ENCODE results near the gene PPP4R1.
"Not testable (repeated sequence)": the region's sequence is repeated elsewhere in the genome, so short reads cannot be mapped to it uniquely, and the experiment has no call there.

The PPP4R1 gene

GRCh38 chr18:9614401-9615279, at the start of gene PPP4R1:
TSS of gene PPP4R1 (minus strand) at chr18:9614559. CDS start at chr18:9614484, 75 bp downstream.
- peak; percentile 71 for DNase-seq (ENCODE audit: low spot score)

GRCh38 chr18:9663377-9663776, 49.0 kb upstream of the PPP4R1 start:
- DNase-seq (ENCODE audit: low spot score): no peak

GRCh38 chr18:9661564-9661963, 47.2 kb upstream of the PPP4R1 start:
- DNase-seq (ENCODE audit: low spot score): no peak

GRCh38 chr18:9659499-9660375, 45.4 kb upstream of the PPP4R1 start:
- DNase-seq (ENCODE audit: low spot score): no peak

- no peak for DNase-seq (ENCODE audit: low spot score)
These were observed 43.8 kb upstream of the PPP4R1 start for GRCh38 chr18:9658087-9658641.

- DNase-seq (ENCODE audit: low spot score): no peak
These were observed 40.9 kb upstream of the PPP4R1 start for GRCh38 chr18:9655232-9655767.

- no peak for DNase-seq (ENCODE audit: low spot score)
These were observed 39.0 kb upstream of the PPP4R1 start for GRCh38 chr18:9653390-9653789.

GRCh38 chr18:9649164-9649540, 34.8 kb upstream of the PPP4R1 start:
- DNase-seq (ENCODE audit: low spot score): no peak

GRCh38 chr18:9648431-9649163, 34.2 kb upstream of the PPP4R1 start:
- no peak for DNase-seq (ENCODE audit: low spot score)

- DNase-seq (ENCODE audit: low spot score): no peak
These were observed 33.4 kb upstream of the PPP4R1 start for GRCh38 chr18:9647496-9648323.

- no peak for DNase-seq (ENCODE audit: low spot score)
These were observed 29.2 kb upstream of the PPP4R1 start for GRCh38 chr18:9643549-9643948.

- DNase-seq (ENCODE audit: low spot score): no peak
These were observed 28.6 kb upstream of the PPP4R1 start for GRCh38 chr18:9642799-9643462.

- DNase-seq (ENCODE audit: low spot score): not testable (repeated sequence)
These were observed 26.7 kb upstream of the PPP4R1 start for GRCh38 chr18:9641081-9641480.

- no peak for DNase-seq (ENCODE audit: low spot score)
These were observed 24.5 kb upstream of the PPP4R1 start for GRCh38 chr18:9638886-9639285.

GRCh38 chr18:9637036-9637767, 22.8 kb upstream of the PPP4R1 start:
- no peak for DNase-seq (ENCODE audit: low spot score)

GRCh38 chr18:9634856-9635255, 20.5 kb upstream of the PPP4R1 start:
- no peak for DNase-seq (ENCODE audit: low spot score)

- no peak for DNase-seq (ENCODE audit: low spot score)
These were observed 17.6 kb upstream of the PPP4R1 start for GRCh38 chr18:9631814-9632496.

GRCh38 chr18:9630444-9630843, 16.1 kb upstream of the PPP4R1 start:
- no peak for DNase-seq (ENCODE audit: low spot score)

- DNase-seq (ENCODE audit: low spot score): no peak
These were observed 15.3 kb upstream of the PPP4R1 start for GRCh38 chr18:9629709-9630108.
